Measurements from ENCODE around the gene IL17RD. TPM values are rescaled to one million over a fixed set of nuclear protein-coding genes. Genes with fewer than 3 reads are reported as not detected.

The IL17RD gene
- total RNA-seq, 1 donor from 2014 or later: not detected

- Mint-ChIP-seq H3K4me3 (no peak overlapping the region), H3K4me1 (peaks cover 3% of the 10 kb centered on the region), H3K36me3 (ENCODE audit: low read depth) (no peaks in the 10 kb centered on the region), H3K27ac (no peak overlapping the region), H3K27me3 (peaks cover 42% of the 10 kb centered on the region), H3K9me3 (no peaks in the 10 kb centered on the region)
- intact Hi-C loops (cut with micrococcal nuclease): no loop called here
- ChIA-PET CTCF (no interaction called here), POLR2A (interaction anchor here (0.7 kb wide), 1 partner anchor 64 kb away, joined by 4 read pairs; no protein-coding TSS in a partner anchor)
- ATAC-seq (ENCODE audit: low read depth) (peak; percentile 28), DNase-seq (no peak)
- no peak for TF ChIP-seq CTCF (IDR thresholded peaks at IDR 0.05)
Measured at GRCh38 chr3:57059411-57059810, 105.7 kb downstream of the IL17RD start.

- peaks cover 3% of the 10 kb centered on the region for H3K4me1 Mint-ChIP-seq
- intact Hi-C loops (cut with micrococcal nuclease): no loop called here
- H3K36me3 Mint-ChIP-seq (ENCODE audit: low read depth): no peaks in the 10 kb centered on the region
- ChIA-PET CTCF (no interaction called here), POLR2A (no interaction called here)
- DNase-seq (no peak), ATAC-seq (ENCODE audit: low read depth) (no peak)
- peaks cover 36% of the 10 kb centered on the region for H3K27me3 Mint-ChIP-seq
- no peak for TF ChIP-seq CTCF (IDR thresholded peaks at IDR 0.05)
- H3K27ac Mint-ChIP-seq: no peak overlapping the region
- no peaks in the 10 kb centered on the region for H3K9me3 Mint-ChIP-seq
- no peak overlapping the region for H3K4me3 Mint-ChIP-seq
Measured at GRCh38 chr3:57057351-57057750, 107.8 kb downstream of the IL17RD start.

- no peak for TF ChIP-seq CTCF (IDR thresholded peaks at IDR 0.05)
- ATAC-seq (ENCODE audit: low read depth) (no peak), DNase-seq (no peak)
- H3K27ac Mint-ChIP-seq: no peak overlapping the region
- ChIA-PET CTCF (no interaction called here), POLR2A (no interaction called here)
- H3K4me1 Mint-ChIP-seq: peaks cover 2% of the 10 kb centered on the region
- no peaks in the 10 kb centered on the region for H3K9me3 Mint-ChIP-seq
- H3K27me3 Mint-ChIP-seq: peaks cover 28% of the 10 kb centered on the region
- H3K4me3 Mint-ChIP-seq: no peak overlapping the region
- intact Hi-C loops (cut with micrococcal nuclease): no loop called here
- H3K36me3 Mint-ChIP-seq (ENCODE audit: low read depth): no peaks in the 10 kb centered on the region
Measured at GRCh38 chr3:57053122-57053521, 112.0 kb downstream of the IL17RD start.

GRCh38 chr3:57052662-57053061 lies 112.5 kb downstream of the IL17RD start:
- intact Hi-C loops (cut with micrococcal nuclease): no loop called here
- no peak overlapping the region for H3K4me3 Mint-ChIP-seq
- no peak for TF ChIP-seq CTCF (IDR thresholded peaks at IDR 0.05)
- H3K27me3 Mint-ChIP-seq: peaks cover 30% of the 10 kb centered on the region
- ChIA-PET CTCF (no interaction called here), POLR2A (no interaction called here)
- ATAC-seq (ENCODE audit: low read depth) (no peak), DNase-seq (no peak)
- no peaks in the 10 kb centered on the region for H3K36me3 Mint-ChIP-seq (ENCODE audit: low read depth)
- H3K4me1 Mint-ChIP-seq: peaks cover 2% of the 10 kb centered on the region
- H3K9me3 Mint-ChIP-seq: no peaks in the 10 kb centered on the region
- H3K27ac Mint-ChIP-seq: no peak overlapping the region

- POLR2A ChIA-PET: no interaction called here
- intact Hi-C loops (cut with micrococcal nuclease): no loop called here
- ATAC-seq (ENCODE audit: low read depth) (no peak), DNase-seq (no peak)
- Mint-ChIP-seq H3K36me3 (ENCODE audit: low read depth) (no peaks in the 10 kb centered on the region), H3K4me3 (no peak overlapping the region), H3K4me1 (peaks cover 2% of the 10 kb centered on the region), H3K27ac (no peak overlapping the region), H3K27me3 (peaks cover 17% of the 10 kb centered on the region), H3K9me3 (no peaks in the 10 kb centered on the region)
- TF ChIP-seq CTCF (IDR thresholded peaks at IDR 0.05): no peak
- CTCF ChIA-PET: no interaction called here
Measured at GRCh38 chr3:57048728-57049127, 116.4 kb downstream of the IL17RD start.

Measured in activated B cell treated with CpG ODN at 0.5 μM for 24 hours (primary cell).